ENCODE data around the gene RAI1.

RAI1 gene

GRCh38 chr17:17719199-17719940, 38.1 kb downstream of the RAI1 start:
- no peak for DNase-seq

GRCh38 chr17:17719966-17720543, 38.8 kb downstream of the RAI1 start:
- DNase-seq = no peak

GRCh38 chr17:17721140-17721668, 39.9 kb downstream of the RAI1 start:
- DNase-seq = no peak

- DNase-seq = no peak
Measured at GRCh38 chr17:17722081-17722905, 41.0 kb downstream of the RAI1 start.

- no peak for DNase-seq
Measured at GRCh38 chr17:17722906-17723353, 41.7 kb downstream of the RAI1 start.

GRCh38 chr17:17723354-17724261, 42.4 kb downstream of the RAI1 start:
- DNase-seq = no peak

- DNase-seq = no peak
Measured at GRCh38 chr17:17724307-17725010, 43.2 kb downstream of the RAI1 start.

- DNase-seq = no peak
Measured at GRCh38 chr17:17725011-17725751, 43.9 kb downstream of the RAI1 start.

- DNase-seq = no peak
Measured at GRCh38 chr17:17725752-17726457, 44.6 kb downstream of the RAI1 start.

GRCh38 chr17:17726458-17727060, 45.3 kb downstream of the RAI1 start:
- no peak for DNase-seq

GRCh38 chr17:17727111-17727659, 45.9 kb downstream of the RAI1 start:
- no peak for DNase-seq

GRCh38 chr17:17728146-17728545, 46.9 kb downstream of the RAI1 start:
- DNase-seq = no peak

GRCh38 chr17:17728550-17729251, 47.4 kb downstream of the RAI1 start:
- DNase-seq = no peak

- peak; percentile 0 for DNase-seq
Measured at GRCh38 chr17:17729620-17730249, 48.5 kb downstream of the RAI1 start.

GRCh38 chr17:17730250-17730935, 49.1 kb downstream of the RAI1 start:
- no peak for DNase-seq

- DNase-seq = no peak
Measured at GRCh38 chr17:17732444-17732843, 51.2 kb downstream of the RAI1 start.

GRCh38 chr17:17732892-17733670, 51.8 kb downstream of the RAI1 start:
- no peak for DNase-seq

All from NCI-H774 (cell line).